Activated CD4-positive, alpha-beta T cell treated with anti-CD3 and anti-CD28 coated beads for 1 hour (primary cell): ENCODE results near the gene CUX1.
"Not testable (repeated sequence)": the region's sequence is repeated elsewhere in the genome, so short reads cannot be mapped to it uniquely, and the experiment has no call there.

Source experiments
- DNase-seq: peaks from one replicate; pipeline ENCODE4 v3.0.0-alpha.2; 2020

Gene CUX1

GRCh38 chr7:101990811-101991418 is 173.5 kb downstream of the CUX1 start:
- DNase-seq, result no peak

GRCh38 chr7:101991860-101992259 is 174.4 kb downstream of the CUX1 start:
- no peak for DNase-seq

DNA sequence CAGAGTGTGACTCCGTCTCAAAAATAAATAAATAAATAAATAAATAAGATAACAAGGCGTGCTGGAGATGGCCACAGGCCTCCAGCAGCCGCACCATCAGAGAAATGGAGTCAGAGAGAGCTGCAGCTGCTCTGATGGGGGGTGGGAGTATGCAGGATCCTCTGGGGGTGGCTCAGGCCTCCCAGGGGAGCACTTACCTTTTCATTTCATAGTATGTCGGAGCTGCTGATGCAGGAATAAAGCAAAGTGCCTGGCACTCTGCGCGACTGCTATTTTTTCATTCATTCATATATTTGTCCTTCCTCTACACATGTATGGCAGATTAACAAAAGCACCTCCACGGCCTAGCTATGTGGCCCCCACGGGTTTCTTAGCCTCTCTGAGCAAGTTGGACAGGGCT is 175.9 kb downstream of the CUX1 start:
- DNase-seq, result no peak

- no peak for DNase-seq
Measured at GRCh38 chr7:101995121-101995520, 177.7 kb downstream of the CUX1 start.

GRCh38 chr7:101996131-101996691 is 178.8 kb downstream of the CUX1 start:
- DNase-seq, result no peak

DNA sequence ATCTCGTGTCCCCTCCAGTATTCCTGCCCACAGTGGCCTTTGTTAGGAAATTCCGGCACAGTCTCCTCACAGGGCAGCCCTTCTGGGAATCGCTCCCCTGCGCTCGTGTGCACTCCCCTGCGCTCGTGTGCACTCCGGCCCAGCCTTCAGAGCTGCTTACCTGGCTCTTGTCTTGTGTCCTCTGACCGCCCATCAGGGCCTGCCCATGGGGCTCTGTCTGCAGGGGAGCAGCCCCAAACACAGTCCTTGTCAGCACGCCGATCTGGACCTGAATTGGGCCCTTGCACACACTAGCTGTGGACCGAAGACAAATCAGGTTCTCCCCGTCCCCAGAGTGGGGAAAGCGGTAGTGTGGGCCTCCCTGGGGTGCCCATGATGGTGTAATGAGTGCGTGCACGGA is 179.4 kb downstream of the CUX1 start:
- DNase-seq, result no peak

GRCh38 chr7:101998029-101998905 is 180.8 kb downstream of the CUX1 start:
- DNase-seq, result no peak

GRCh38 chr7:101998906-101999240 is 181.4 kb downstream of the CUX1 start:
- no peak for DNase-seq

GRCh38 chr7:101999393-101999792 is 182.0 kb downstream of the CUX1 start:
- no peak for DNase-seq

DNA sequence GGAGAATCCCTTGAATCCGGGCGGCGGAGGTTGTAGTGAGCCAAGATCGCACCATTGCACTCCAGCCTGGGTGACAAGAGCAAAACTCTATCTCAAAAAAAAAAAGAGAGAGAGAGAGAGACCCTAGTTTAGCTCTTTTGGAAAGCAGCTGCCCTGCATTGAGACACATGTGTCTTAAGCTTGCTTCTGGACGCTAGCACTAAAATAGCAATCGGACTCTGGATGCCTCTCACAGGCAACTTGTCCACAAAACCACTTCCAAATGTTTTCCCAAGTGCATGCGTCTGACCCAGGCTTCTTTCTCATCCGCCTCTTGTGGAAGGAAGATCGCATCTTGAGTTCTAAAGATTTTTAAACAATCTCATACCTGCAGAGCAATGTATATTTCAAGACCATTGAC is 182.7 kb downstream of the CUX1 start:
- no peak for DNase-seq

DNA sequence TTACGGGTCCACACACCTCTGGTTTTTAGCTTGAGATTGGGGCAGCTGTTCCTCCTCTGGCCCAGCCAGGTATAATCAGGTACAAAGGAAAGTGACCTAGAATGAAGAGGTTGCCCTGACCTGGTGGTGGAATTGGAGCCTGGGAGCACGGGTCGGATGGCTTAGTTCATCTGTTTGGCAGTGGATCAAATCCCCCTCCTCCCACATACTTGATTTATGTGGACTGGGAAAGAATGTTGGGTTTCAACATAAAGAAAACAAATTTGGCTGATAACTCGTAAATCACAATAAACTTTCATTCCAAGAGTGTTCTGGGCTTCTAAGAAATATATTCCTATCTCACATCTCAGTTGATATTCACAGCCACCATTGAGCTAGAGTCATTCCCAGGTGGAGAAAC is 186.8 kb downstream of the CUX1 start:
- no peak for DNase-seq

GRCh38 chr7:102004848-102005247 is 187.4 kb downstream of the CUX1 start:
- DNase-seq, result no peak

DNA sequence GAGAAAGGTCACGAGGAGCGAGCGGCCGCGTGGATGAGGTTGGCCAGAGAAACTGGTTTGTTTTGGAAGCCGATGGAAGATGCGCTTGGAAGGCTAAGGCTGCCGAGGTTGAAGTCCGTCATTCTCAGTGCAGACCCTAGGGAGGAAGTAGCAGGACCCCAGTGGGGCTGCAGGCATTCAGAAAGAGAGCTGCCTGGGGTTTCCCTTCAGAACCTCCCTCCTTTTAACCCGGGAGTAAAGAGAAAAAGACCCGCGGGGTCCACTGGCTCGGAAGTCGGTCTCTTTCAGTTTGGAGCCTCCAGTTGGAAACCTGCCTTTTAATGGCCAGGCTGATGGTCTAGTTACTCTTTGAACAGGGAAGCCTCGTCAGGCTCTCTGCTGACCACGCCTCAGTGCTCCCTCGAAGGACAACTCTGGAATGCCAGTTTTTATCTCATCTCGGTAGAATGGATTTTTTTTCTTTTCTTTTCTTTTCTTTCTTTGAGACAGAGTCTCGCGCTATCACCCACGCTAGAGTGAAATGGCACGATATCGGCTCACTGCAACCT is 188.6 kb downstream of the CUX1 start:
- DNase-seq, result no peak

DNA sequence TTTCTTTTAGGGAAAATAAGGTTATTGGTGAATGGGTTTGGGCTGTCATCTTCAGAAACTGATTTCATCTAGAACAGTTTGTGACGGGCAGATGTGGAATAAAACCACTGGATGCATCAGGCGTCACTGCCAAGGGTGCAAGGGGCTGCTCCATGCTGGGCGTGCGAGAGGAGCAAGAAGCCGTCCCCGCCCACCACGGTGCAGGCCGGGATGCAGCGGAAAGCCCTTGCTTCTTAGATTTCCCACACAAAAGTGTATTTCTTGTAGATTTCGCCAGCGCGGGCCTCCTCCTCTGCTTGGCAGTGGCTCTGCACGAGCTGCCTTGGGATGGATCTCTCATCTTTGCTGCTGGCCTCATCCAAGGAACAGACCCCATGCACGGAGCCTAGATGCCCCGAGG is 189.3 kb downstream of the CUX1 start:
- DNase-seq, result no peak

DNA sequence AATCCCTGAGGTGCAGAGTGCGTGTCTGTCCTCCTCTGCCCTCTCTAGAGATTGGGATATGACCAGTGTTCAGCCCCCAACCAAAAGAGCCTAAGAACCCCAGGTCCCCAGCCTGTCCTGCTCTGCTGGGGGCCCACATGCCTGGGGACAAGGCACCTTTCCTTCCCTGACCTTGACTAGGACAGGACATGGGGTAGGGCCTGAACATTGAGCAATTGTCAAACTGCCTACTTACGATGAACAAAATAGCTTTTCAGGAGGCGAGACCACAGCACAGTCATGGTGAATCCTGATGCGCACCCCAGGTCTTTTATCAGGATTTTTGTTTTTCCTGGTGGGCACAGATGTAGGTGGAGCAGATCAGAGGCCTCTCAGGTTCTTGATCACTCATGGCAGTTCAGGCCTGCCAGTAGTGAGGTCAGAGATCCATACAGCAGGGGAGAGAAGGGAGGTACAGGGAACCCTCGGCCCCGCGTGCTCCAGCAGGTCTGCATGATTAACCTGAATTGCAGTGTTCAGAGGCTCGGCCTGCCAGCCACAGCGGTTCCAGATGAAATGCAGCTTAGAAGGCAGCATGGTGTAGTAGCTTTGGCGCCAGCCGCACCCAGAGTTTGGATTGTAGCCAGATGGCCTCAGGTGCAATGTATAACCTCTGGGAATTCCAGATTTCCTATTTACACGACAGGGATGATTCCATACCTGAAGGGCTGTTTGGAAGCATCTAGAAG is 191.3 kb downstream of the CUX1 start:
- no peak for DNase-seq

- DNase-seq, result no peak
Measured at GRCh38 chr7:102009628-102010027, 192.2 kb downstream of the CUX1 start.

DNA sequence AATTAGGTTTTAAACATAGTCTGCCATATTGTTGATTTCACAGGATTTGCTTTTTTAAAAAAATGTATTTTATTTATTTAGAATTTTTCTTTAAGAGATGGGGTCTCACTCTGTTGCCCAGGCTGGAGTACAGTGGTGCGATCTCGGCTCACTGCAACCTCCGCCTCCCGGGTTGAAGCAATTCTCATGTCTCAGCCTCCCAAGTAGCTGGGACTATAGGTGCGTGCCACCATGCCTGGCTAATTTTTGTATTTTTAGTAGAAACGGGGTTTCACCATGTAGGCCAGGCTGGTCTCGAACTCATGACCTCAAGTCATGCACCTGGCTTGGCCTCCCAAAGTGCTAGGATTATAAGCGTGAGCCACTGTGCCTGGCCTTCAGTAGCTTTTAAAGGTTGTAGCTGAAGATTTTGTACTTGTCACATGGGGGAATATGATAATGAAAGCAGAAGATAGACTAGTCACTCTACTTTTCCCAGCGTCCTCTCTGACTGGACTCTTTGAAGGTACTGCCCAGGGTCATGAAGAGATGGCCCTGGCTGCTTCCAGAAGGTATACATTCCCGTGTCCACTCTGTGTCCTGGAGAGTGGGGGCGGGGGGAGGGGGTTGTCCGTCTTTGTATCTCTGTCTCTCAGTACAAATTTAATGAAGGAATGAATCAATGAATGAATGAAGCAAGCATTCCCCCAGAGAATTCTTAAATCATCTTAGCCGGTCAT is 194.8 kb downstream of the CUX1 start:
- not testable (repeated sequence) for DNase-seq

- DNase-seq, result no peak
Measured at GRCh38 chr7:102012941-102013461, 195.6 kb downstream of the CUX1 start.

DNA sequence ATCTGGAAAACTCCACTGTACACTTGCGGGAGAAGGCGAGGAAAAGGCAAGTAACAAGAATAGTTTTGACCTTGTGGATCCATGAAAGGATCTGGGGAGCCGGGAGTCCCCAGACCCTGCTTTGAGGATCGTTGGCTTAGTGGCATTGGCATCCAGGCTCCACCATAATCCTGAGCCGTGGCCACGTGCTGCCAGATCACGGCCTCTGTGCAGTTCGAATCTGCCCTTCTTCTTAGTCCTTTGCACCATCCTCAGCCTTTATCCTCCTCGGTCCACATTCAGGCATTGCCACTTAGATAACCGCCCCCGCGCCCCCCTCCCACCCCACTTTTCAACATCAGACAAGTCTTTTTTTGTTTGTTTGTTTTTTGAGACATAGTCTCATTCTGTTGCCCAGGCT is 201.4 kb downstream of the CUX1 start:
- DNase-seq, result no peak

DNA sequence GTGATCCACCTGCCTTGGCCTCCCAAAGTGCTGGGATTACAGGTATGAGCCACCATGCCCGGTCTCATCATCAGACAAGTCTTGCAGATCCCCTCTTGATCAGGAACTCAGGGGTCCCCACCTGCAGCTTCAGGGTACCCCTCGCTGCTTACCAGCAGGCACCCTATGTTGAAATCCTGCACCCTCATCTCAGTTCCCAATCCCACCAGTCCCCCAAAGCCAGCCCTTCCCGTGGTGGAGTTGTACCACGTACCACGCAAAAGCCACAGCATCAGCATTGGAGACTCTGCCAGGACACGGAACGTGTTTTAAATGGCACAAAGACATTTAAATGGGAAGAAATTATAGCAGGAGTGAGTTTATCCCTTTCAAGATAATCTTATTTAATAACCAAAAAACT is 202.0 kb downstream of the CUX1 start:
- no peak for DNase-seq

GRCh38 chr7:102021841-102022618 is 204.6 kb downstream of the CUX1 start:
- no peak for DNase-seq
